Measurements from ENCODE around the gene NR3C2.

Gene NR3C2

GRCh38 chr4:148077581-148077980, 364.6 kb downstream of the NR3C2 start:
- DNase-seq (ENCODE audit: low read depth in 2 of 2): no peak

- DNase-seq (ENCODE audit: low read depth in 2 of 2): no peak
Measured at GRCh38 chr4:148076964-148077363, 365.2 kb downstream of the NR3C2 start.

- DNase-seq (ENCODE audit: low read depth in 2 of 2): no peak
Measured at GRCh38 chr4:148075438-148075837, 366.8 kb downstream of the NR3C2 start.

GRCh38 chr4:148074462-148074861, 367.8 kb downstream of the NR3C2 start:
- no peak for DNase-seq (ENCODE audit: low read depth in 2 of 2)

- no peak for DNase-seq (ENCODE audit: low read depth in 2 of 2)
Measured at GRCh38 chr4:148073349-148073748, 368.9 kb downstream of the NR3C2 start.

GRCh38 chr4:148072789-148073188, 369.4 kb downstream of the NR3C2 start:
- DNase-seq (ENCODE audit: low read depth in 2 of 2): no peak

- DNase-seq (ENCODE audit: low read depth in 2 of 2): no peak
Measured at GRCh38 chr4:148071009-148071408, 371.2 kb downstream of the NR3C2 start.

GRCh38 chr4:148069895-148070178, 372.4 kb downstream of the NR3C2 start:
- no peak for DNase-seq (ENCODE audit: low read depth in 2 of 2)

- no peak for DNase-seq (ENCODE audit: low read depth in 2 of 2)
Measured at GRCh38 chr4:148069086-148069894, 372.9 kb downstream of the NR3C2 start.

- DNase-seq (ENCODE audit: low read depth in 2 of 2): no peak
Measured at GRCh38 chr4:148068065-148068911, 373.9 kb downstream of the NR3C2 start.

GRCh38 chr4:148067301-148067916, 374.8 kb downstream of the NR3C2 start:
- DNase-seq (ENCODE audit: low read depth in 2 of 2): no peak

GRCh38 chr4:148065075-148065474, 377.1 kb downstream of the NR3C2 start:
- no peak for DNase-seq (ENCODE audit: low read depth in 2 of 2)

GRCh38 chr4:148064451-148064850, 377.8 kb downstream of the NR3C2 start:
- DNase-seq (ENCODE audit: low read depth in 2 of 2): no peak

- DNase-seq (ENCODE audit: low read depth in 2 of 2): no peak
Measured at GRCh38 chr4:148062301-148062950, 379.8 kb downstream of the NR3C2 start.

GRCh38 chr4:148061795-148062194, 380.4 kb downstream of the NR3C2 start:
- no peak for DNase-seq (ENCODE audit: low read depth in 2 of 2)

- DNase-seq (ENCODE audit: low read depth in 2 of 2): no peak
Measured at GRCh38 chr4:148061141-148061481, 381.1 kb downstream of the NR3C2 start.

- DNase-seq (ENCODE audit: low read depth in 2 of 2): no peak
Measured at GRCh38 chr4:148060264-148061140, 381.7 kb downstream of the NR3C2 start.

- DNase-seq (ENCODE audit: low read depth in 2 of 2): no peak
Measured at GRCh38 chr4:148059617-148060180, 382.5 kb downstream of the NR3C2 start.

GRCh38 chr4:148057984-148058859, 384.0 kb downstream of the NR3C2 start:
- no peak for DNase-seq (ENCODE audit: low read depth in 2 of 2)

GRCh38 chr4:148057516-148057915, 384.7 kb downstream of the NR3C2 start:
- no peak for DNase-seq (ENCODE audit: low read depth in 2 of 2)

Data from stimulated activated CD4-positive, alpha-beta T cell treated with anti-CD3 and anti-CD28 coated beads, Interleukin-1b, Interleukin-23, amount 100 ng/mL, for 4 hours (primary cell).